ENCODE measurements around the gene DDR2.
"Not testable (repeated sequence)": the region's sequence is repeated elsewhere in the genome, so short reads cannot be mapped to it uniquely, and the experiment has no call there.

Gene DDR2

DNA sequence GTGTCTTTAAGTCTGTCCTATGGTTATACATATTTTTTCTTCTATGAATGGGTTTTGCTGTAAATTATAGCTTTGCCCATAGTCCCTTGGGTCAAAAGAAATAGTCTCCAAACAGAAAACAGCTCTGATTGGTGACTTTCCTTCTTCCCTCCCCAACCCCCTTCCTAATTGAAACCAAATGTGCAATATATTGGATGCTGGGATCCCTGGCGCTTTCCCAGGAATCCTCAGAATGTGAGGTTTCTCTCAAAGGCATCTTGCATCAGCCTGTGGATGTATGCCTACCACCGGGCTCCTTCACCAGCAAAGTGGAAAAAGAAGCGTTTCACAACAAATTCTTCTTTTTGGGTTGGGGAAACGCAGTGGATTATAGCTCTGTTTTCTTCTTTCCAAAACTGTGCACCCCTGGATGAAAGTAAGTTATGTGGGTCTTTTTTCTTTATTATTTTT is at the start of gene DDR2:
Gene DDR2 (plus strand): TSS at position 248 of the 450 bp plus-strand sequence. CDS start 86,600 bp downstream, outside the sequence.
- FAIRE-seq = peak; percentile 98

DNA sequence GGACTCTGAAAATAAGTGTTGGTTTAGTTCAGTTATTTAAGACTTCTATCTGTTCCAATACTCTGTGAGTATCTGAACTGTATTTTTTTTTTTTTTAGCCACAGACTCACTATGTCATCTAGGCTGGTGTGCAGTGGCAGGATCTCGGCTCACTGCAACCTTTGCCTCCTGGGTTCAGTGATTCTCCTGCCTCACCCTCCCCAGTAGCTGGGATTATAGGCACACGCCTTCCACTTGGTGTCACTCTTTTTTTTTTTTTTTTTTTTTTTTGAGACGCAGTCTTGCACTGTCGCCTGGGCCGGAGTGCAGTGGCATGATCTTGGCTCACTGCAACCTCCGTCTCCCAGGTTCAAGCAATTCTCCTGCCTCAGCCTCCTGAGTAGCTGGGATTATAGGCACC is 49.4 kb upstream of the DDR2 start:
- not testable (repeated sequence) for FAIRE-seq

DNA sequence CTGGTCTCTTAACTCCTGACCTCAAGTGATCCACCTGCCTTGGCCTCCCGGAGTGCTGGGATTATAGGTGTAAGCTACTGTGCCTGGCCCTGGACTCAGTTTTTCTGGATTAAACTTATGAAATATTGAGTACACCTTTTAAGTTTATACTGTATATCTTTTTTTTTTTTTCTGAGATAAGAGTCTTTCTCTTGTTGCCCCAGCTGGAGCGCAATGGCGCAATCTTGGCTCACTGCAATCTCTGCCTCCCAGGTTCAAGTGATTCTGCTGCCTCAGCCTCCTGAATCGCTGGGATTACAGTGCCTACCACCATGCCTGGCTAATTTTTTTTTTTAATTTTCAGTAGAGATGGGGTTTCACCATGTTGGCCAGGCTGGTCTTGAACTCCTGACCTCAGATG is 47.2 kb upstream of the DDR2 start:
- not testable (repeated sequence) for FAIRE-seq

DNA sequence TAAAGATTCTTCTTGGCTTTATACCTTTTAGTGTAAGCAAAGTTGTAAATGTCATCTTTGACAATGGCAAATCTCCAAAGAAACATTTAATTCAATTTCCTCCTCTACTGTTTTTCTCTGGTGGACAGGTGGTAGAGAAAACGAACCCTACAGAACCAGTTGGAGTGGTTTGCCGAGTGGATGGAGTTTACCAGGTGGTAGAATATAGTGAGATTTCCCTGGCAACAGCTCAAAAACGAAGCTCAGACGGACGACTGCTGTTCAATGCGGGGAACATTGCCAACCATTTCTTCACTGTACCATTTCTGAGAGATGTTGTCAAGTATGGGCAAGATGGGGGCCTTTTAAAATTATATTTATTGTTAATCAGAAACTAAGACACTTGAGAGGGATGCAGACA is 44.9 kb upstream of the DDR2 start:
- FAIRE-seq = no peak

DNA sequence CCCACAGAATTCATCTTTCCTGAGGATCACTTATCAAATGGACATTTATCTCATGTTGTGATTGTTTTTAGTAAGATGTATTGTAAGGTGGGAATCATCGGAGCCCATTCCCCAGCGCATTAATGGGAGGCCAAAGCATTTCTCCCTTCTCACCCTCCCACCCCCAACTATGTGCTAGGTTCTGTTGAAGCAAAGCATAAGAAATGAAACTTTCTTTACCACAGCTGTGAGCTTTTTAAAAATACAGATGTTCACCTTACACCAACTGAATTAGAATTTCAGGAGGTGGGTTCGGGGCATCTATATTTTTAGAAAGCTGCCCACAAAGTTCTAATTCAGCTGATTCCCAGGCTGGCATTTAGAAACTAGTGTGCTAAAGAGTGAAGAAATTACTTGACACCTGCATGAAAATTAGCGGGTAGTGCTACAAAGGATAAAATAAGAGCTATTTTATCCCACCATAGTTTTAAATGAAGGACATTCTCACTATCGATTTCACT is 44.5 kb upstream of the DDR2 start:
- no peak for FAIRE-seq

DNA sequence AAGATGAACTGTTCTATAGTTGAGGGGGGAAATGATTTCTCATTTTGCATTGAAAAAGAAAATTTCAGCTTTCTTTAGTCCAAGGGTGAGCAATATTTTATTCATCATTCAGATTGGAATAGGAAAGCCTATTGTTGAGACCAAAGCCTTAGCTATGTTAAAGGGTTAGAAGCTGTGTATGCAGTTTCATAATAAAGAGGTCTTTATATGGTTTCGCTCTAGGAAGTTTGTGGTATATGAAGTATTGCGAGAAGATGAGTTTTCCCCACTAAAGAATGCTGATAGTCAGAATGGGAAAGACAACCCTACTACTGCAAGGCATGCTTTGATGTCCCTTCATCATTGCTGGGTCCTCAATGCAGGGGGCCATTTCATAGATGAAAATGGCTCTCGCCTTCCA is 42.2 kb upstream of the DDR2 start:
- no peak for FAIRE-seq

DNA sequence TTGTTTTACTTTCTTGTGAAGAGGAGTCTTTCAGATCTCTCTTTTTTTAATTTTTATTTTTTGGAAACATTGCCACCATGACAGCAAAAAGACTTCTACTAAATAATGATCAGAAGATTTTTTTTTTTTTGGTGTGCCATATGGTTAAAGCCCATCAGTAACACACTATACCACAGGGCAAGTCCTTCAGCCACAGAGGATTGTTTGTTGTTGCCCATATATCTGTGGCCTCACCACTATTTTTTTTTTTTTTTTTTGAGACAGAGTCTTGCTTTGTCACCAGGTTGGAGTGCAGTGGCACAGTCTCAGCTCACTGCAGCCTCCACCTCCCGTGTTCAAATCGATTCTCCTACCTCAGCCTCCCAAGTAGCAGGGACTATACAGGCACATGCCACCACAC is 41.6 kb upstream of the DDR2 start:
- FAIRE-seq = no peak

DNA sequence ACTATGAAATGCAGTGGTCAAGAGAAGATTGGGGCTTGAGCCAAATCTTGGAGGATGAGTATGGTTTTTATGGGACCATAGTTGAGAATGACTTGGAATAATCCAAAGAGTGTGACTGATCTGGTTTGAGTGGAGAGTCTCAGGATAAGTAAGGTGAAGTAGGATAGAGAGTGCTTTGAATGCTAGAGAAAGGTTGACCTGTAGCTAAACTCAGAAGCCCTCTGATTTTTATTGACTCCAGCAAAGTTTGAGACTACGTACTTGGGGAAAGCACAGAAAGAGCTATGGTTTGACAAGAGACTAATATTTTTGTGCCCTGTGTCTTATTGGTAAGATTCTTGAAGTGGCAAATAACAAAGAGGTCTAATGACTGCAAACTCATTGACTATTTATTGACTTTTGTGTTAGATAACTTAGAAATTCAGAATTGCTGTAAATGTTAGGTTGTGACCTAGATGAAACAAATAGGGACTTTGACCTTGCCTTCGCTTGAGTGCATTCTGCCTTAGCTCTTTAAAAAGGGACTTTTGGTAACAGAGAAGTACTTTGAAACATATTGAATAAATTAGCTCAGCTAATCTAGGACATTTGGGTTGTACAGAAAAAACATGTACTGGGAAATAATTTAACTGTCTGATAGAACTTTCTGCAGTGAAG is 35.6 kb upstream of the DDR2 start:
- FAIRE-seq = no peak

DNA sequence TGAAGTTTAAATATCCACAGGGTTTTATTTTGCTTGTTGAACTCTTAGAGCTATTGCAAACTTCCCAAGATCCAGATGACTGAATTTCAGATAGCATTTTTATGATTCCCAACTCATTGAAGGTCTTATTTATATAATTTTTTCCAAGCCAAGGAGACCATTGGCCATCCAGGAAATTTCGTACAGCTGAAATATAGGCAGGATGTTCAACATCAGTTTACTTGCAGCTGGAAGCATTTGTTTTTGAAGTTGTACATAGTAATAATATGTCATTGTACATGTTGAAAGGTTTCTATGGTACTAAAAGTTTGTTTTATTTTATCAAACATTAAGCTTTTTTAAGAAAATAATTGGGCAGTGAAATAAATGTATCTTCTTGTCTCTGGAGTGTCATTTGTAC is 32.8 kb upstream of the DDR2 start:
- FAIRE-seq = no peak

DNA sequence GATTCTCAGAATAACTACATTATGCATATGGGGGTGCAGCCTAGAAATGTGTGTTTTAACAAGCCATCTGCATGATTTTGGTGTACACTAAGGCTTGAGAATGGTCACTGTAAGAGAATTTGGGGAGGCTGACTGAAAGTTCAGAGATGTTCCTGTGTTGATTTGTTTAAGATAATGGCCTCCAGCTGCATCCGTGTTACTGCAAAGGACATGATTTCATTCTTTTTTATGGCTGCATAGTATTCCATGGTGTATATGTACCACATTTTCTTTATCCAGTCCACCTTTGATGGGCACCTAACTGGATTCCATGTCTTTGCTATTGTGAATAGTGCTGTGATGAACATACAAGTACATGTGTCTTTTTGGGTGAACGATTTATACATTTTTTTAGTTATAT is 29.1 kb upstream of the DDR2 start:
- FAIRE-seq = not testable (repeated sequence)

DNA sequence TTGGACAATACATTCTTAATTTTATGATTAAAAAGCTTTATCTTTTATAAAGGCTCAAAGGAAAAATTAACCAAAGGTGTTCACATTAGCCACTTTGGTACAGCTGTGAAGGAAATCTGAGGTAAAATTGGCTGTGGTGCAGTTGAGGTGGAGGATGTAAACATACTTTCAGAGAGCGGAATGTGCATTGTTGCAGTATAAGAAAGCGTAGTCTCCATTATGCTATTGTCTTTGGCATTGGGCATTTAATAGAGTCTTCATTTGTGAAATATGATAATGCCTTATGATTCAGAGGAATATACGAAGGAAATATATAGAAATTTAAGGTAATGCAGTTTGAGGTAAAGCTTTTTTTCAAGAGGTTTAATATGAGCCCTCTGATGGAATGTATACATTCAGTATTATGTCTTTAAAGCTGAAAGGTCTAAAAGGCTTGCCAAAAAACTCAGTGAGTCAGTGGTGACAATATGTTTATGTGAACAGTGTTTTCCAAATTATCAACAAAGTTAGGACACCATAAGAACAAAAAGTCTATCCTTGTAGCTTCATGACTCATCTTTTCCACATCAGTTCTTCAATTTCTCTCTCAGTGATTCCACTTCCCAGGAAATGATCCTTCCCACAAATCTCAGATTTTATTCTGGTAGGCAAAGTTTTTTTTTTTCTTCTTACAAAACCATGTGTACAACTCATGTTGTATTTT is 26.9 kb upstream of the DDR2 start:
- no peak for FAIRE-seq

DNA sequence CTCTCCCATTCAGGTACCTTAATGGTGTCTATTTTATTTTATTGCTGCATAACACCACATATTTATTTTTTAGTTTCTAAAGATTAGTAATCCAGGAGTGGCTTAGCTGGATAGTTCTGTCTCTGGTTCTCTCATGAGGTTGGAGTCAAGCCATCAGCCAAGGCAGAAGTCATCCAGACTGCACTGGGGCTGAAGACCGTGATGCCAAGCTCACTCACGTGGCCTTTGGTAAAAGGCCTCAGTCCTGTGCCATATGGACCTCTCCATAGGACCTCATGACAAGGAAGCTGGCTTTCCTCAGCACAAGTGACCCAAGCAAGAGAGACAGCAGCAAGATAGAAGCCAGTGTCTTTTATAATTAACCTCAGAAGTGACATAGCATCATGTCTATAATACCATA is 23.0 kb upstream of the DDR2 start:
- no peak for FAIRE-seq

DNA sequence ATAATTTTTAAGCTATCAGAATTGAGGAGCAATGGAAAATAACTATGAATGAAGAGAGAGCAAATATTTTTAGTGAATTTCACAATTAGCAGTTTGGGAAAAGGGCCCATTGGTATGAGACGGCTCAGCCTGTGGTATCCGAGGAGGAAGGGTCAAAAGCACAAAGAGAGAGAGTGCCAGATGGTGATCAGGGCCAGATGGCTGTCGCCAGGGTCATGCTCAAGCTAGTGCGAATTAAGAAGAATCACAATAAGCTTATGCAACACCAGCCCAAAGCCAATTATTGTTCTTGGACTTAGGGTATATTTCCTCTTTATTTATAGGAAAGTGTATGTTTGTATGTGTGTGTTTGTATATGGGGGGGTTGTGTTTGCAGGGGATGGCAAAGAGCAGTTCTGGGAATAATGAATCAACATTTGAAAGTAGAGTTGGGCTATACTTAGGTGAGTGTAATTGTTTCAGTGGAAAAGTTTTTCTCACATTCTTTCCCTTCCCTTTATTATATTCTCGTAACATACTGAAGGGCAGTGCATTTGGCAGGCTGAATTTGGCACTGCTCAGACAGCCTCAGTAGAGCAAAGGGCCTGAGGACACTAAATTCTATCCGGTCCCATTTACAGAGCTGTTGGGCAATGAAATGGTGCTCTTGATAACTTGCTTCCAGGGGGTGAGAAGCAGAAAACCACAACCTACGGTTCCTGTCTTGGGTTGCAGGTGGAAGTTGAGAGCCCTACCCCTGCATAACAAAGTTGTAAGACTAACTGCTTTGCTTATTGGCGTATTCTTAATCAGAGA is 19.5 kb upstream of the DDR2 start:
- FAIRE-seq = no peak

DNA sequence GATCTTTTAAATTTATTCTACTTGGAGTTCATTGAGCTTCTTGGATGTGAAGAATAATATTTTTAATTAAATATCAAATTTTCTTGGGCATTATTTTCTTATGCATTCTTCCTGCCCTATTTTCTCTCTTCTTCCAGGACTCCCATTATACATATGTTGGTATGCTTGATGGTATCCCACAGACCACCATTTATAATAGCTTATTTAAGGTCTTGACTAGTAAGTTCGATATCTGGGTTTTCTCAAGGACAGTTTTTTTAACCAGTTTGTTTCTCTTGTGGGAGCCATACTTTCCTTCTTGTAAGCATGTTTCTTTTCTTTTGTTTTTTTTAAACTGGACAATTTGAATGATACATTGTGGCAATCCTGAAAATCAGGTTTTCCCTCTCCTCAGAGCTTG is 15.4 kb upstream of the DDR2 start:
- no peak for FAIRE-seq

DNA sequence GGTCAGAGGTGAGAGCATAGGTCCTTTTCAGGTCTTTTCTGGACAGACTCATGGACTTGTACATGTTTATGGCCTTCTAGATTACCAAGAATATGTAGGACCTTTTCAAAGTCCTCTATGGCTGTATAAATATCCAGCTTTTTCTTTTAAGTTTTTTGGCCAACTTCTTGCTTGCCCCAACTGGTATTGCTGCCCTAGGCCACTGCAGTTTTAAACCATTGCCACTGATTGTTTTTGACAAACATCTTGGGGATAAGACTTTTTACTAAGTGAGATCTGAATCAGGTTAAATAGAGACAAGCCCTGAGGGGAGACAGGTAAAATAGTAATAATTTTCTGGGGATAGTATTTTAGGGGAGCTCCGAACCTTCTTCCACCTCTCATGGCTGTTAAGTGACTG is 14.8 kb upstream of the DDR2 start:
- FAIRE-seq = no peak

DNA sequence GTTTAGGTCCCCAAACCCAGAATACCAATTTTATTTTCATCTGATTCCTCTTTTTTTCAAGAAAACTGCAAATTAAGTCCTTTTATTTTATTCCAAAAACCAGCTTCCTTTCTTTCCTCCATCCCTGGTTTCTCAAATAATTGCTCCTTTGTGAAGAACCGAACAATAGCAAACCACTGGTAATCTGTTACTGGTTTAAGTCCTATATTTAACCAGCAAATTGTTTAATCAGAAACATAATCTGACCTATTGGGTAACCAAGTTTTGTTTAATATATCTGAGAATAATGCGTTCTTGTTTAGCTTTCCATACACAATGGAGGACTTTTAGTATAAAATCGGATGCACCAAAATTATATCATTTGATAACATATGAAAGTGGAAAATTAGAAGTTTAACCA is 13.2 kb upstream of the DDR2 start:
- no peak for FAIRE-seq

DNA sequence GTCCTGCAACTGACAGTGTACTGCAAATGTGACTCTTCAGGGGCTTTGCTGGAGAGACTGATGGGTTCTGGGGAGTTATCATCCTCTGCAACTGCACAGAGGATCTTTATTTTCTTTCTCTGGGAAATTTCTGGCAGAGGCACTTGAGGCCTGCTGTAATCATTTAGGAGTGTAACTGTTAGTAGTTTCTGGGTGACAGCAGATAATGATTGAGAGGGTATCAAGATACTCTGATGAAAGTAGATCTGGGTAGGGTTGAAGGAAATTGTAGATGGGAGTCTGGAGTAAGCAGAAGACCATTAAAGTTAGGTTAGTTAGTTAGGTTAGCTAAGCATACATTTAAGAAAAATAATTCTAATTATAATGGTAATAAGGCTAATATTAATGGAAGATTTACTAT is 11.0 kb upstream of the DDR2 start:
- FAIRE-seq = no peak

DNA sequence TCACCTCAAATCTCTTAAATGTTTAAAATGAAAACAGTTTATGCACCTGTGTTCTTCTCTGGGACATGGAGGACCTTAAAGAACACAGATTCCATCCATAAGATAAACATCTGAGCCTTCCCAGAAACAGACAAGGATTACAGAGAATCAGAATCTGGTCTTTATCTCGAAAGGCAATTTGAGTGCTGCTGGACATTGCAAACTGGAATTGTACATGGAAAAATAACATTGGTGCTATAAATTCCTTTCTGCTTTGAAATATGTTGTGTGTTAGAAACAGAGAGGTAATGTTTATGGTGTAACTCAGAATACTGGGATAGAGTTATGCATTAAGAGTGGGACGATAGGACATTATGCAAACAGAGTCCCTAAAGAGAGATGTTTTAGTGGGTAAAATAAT is 6.6 kb upstream of the DDR2 start:
- no peak for FAIRE-seq

DNA sequence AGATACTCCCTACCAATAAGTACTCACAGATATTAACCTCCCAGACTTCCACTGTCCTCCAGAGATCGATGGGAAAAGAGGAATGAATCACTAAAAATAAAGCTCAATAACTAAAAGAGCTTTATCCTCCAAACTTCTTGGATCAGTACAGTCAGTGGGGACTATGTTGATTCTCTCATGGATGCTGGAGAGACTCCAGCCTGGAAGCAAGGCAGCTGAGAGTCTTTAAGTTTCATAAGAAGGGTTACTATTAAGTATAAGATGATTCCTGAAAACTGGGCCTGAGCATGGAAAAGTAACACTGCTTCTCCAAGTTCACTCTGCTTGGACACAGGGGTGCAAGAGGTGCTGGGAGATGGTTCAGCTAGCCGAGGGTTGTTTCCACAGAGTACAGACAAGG is 6.2 kb upstream of the DDR2 start:
- FAIRE-seq = no peak

DNA sequence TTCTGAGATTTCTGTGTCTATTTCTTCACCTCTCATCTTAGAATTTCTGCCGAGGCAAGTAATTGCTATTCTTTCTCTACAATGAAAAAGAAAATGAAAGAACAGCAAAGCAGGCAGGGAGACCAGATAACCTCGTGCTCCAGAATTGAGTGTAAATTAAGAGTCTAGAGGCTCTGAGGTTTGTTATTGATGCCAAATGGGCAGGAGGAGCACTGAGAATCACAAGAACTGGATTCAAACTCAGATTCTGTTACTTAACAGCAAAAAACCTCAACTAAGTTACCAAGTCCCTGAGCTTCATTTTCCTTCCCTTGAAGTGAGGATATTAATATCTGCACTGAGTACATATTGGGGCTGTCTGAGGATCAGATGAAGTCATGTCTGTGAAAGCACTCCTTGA is 5.5 kb upstream of the DDR2 start:
- FAIRE-seq = no peak

DNA sequence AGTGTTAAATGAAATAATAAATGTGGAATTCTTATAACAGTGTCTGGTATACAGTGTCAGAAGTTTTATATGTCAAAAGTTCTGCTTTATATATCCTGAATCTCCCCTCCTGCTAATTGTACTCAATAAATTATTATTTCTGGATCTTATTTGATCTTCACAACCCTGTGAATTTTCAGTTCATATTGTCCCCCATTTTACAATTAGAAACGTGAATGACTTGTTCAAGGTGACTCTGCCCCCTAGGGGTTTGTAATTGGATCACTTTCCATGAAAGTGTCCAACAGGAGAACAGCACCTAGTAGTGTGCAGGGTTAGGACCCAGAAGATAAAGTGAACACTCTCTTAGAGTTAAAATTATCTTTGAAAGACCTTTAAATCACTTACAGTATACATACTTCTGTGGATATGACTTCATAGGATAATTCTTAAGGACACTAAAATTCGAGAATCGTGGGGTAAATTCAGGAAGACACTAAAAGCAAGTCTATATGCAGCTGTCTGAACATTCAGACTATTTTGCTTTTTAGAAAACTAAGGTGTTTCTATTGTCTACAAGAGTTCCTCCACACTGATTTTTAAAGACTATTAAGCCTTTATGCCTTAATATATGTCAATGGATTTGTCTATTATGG is 4.5 kb upstream of the DDR2 start:
- peak; percentile 90 for FAIRE-seq

DNA sequence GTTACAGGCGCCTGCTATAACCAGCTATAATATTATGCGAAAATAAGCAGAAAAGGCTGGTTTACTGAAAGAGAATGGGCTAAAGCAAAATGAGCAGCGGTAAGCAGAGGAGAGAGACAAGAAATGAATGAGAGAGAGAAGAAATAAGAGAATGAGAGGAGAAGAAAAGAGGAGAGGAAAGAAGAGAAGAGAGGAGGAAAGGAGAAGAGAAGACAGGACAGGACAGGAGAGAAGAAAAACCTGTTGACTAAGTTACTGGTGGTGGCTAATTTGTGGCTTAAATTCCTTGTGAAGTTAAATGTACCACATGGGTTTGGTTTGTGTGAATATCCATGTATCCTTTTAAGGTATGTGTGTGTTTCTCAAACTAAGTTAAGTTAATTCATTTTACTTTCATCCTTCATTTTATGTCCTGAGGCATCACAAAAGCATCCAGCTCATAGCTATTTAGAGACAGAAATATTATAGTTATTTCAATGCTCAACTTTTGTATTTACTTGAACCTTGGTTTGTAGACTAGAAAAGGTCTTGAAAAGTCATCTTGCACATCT is 3.1 kb upstream of the DDR2 start:
- no peak for FAIRE-seq

DNA sequence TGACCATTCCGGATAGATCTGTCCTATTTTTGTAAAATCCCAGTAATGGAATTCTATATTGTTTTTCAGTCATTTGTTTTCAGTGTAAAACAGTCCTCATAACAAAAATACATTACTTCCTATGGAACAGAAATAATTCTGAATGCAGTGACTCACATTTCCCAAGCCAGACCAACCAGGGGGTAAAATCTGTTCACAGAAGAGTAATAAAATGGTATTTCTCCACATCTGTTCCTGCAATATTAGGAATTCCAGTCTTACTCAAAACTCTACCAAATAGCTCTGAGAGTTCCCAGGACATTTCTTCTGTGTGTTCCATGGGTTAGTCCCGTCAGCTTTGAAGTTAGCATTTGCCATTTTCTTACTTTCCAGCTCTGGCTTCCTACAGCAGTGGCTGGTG is 2.6 kb upstream of the DDR2 start:
- FAIRE-seq = no peak
